AG10803 (cell line): ENCODE measurements around the gene DPP6.

Experiments
- DNase-seq: peaks from one replicate; pipeline ENCODE4 v3.0.0; 2010; ENCODE audit warnings: low read depth
- H3K4me3 ChIP-seq: 2 replicates; pipeline ENCODE4 v1.5.1; 2011; ENCODE audit warnings: mild to moderate bottlenecking, low read length, control low read depth
- CTCF ChIP-seq: conservative IDR thresholded peaks from 2 replicates; pipeline ENCODE4 v1.5.1; 2011; ENCODE audit warnings: mild to moderate bottlenecking, low read length, control low read depth, inconsistent platforms

DPP6 gene

DNA sequence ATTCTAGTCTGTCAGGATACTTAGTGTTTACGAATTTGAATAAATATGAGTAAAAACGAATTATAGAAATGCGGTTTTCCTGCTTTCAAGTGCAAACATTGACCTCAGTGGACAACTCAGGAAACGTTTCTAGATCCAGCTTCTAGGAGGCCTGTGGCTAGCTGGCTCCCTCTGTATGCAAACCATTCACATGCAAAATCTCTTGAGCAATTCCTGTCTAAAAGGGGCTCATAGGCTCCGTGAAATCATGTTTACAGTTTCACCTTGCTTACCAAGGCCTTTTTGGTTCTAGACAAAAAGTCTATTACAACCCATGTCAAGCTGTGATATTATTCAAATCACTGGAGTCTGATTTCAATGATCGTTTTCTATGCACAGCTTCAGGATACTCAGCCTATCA, 364.5 kb downstream of the DPP6 start:
- no peak overlapping the region for H3K4me3 ChIP-seq
- no peak for TF ChIP-seq CTCF
- DNase-seq = no peak

DNA sequence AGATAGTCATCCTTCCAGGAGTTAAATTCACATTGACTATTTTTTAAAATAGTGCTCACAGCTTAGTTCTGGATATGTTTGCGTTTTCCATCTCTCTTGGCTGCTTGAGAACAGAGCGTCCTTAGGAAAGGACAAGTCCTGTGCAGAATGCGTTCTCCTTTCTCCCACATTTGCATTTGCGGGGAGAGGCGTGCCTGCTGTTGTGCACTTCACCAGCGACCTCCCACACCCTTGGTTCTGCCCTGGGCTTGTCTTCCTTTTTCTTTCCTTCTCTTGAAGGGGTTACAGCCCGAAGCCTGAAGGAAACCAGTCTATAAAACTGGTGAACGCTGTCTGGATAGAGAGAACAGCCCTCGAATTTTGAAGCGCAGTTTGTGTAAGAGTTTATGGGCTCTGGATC, 367.1 kb downstream of the DPP6 start:
- DNase-seq = no peak
- no peak overlapping the region for H3K4me3 ChIP-seq
- TF ChIP-seq CTCF = no peak

GRCh38 chr7:154423231-154423630, 371.0 kb downstream of the DPP6 start:
- H3K4me3 ChIP-seq = no peak overlapping the region
- TF ChIP-seq CTCF = no peak
- no peak for DNase-seq

- H3K4me3 ChIP-seq = no peak overlapping the region
- no peak for DNase-seq
- TF ChIP-seq CTCF = no peak
These were observed 372.2 kb downstream of the DPP6 start for GRCh38 chr7:154424350-154424749.

- TF ChIP-seq CTCF = no peak
- no peak overlapping the region for H3K4me3 ChIP-seq
- no peak for DNase-seq
These were observed 373.1 kb downstream of the DPP6 start for GRCh38 chr7:154425271-154425670.

GRCh38 chr7:154426778-154427177, 374.6 kb downstream of the DPP6 start:
- H3K4me3 ChIP-seq = no peak overlapping the region
- DNase-seq = no peak
- no peak for TF ChIP-seq CTCF

- TF ChIP-seq CTCF = no peak
- no peak for DNase-seq
- no peak overlapping the region for H3K4me3 ChIP-seq
These were observed 375.3 kb downstream of the DPP6 start for GRCh38 chr7:154427533-154427932.
